GM12878 (cell line): ENCODE measurements around the gene PARP2. TPM values are rescaled to one million over a fixed set of nuclear protein-coding genes. Genes with fewer than 3 reads are reported as not detected.

Experiments
- BCLAF1 ChIP-seq: fragments of 450-650 bp; IDR thresholded peaks from 2 replicates; pipeline ENCODE4 v1.6.1; 2017; ENCODE audit warnings: antibody characterized with exemption, mild to moderate bottlenecking, moderate library complexity
- CBFB ChIP-seq: IDR thresholded peaks from 2 replicates; pipeline ENCODE4 v1.6.1; 2016; ENCODE audit warnings: antibody characterized with exemption, low read depth
- CEBPB ChIP-seq, 2 experiments: fragments of 150-350 bp in 1 of 2; IDR thresholded peaks; 2 replicates each; pipeline ENCODE4 v1.6.1; 2012 to 2014; ENCODE audit warnings: low read depth in 2 of 2, low read length in 2 of 2, borderline replicate concordance in 1 of 2, inconsistent platforms in 1 of 2
- CREB1 ChIP-seq: IDR thresholded peaks from 2 replicates; pipeline ENCODE4 v1.6.1; 2012; ENCODE audit warnings: low read depth, mild to moderate bottlenecking, inconsistent platforms
- E2F8 ChIP-seq: fragments of 450-650 bp; IDR thresholded peaks from 2 replicates; pipeline ENCODE4 v1.6.1; 2018; ENCODE audit warnings: mild to moderate bottlenecking, low read depth, moderate library complexity; ENCODE audit not compliant: partially characterized antibody
- ESRRA ChIP-seq: IDR thresholded peaks from 2 replicates; pipeline ENCODE4 v1.6.1; 2012; ENCODE audit warnings: mild to moderate bottlenecking, low read length, improper control_type of control experiment
- EZH2 ChIP-seq: IDR thresholded peaks from 2 replicates; pipeline ENCODE4 v1.6.1; 2012; ENCODE audit warnings: low read depth, mild to moderate bottlenecking, control low read depth, inconsistent platforms, low read length, borderline replicate concordance; ENCODE audit not compliant: control insufficient read depth
- FOXK2 ChIP-seq: fragments of 450-650 bp; IDR thresholded peaks from 2 replicates; pipeline ENCODE4 v1.6.1; 2017; ENCODE audit warnings: mild to moderate bottlenecking, moderate library complexity
- FOXM1 ChIP-seq: IDR thresholded peaks from 2 replicates; pipeline ENCODE4 v1.6.1; 2012; ENCODE audit warnings: low read depth, mild to moderate bottlenecking, inconsistent platforms, low read length, moderate library complexity
- HCFC1 ChIP-seq: fragments of 150-350 bp; IDR thresholded peaks from 2 replicates; pipeline ENCODE4 v1.6.1; 2014; ENCODE audit warnings: low read length
- MEF2B ChIP-seq: fragments of 450-650 bp; IDR thresholded peaks from 2 replicates; pipeline ENCODE4 v1.6.1; 2018; ENCODE audit warnings: mild to moderate bottlenecking, moderate library complexity; ENCODE audit not compliant: partially characterized antibody, poor library complexity, severe bottlenecking
- NFYB ChIP-seq: IDR thresholded peaks from 2 replicates; pipeline ENCODE4 v1.6.1; 2011; ENCODE audit warnings: low read depth, mild to moderate bottlenecking, low read length, improper control_type of control experiment, moderate library complexity; ENCODE audit not compliant: insufficient read depth
- POU2F2 ChIP-seq: IDR thresholded peaks from 3 replicates; pipeline ENCODE4 v1.6.1; 2011; ENCODE audit warnings: low read depth, mild to moderate bottlenecking, low read length, borderline replicate concordance
- SIX5 ChIP-seq: IDR thresholded peaks from 2 replicates; pipeline ENCODE4 v1.6.1; 2011; ENCODE audit warnings: mild to moderate bottlenecking, low read depth, low read length, moderate library complexity; ENCODE audit not compliant: severe bottlenecking
- SMAD1 ChIP-seq: fragments of 450-650 bp; IDR thresholded peaks from 2 replicates; pipeline ENCODE4 v1.6.1; 2018; ENCODE audit warnings: mild to moderate bottlenecking, low read depth; ENCODE audit not compliant: partially characterized antibody
- USF1 ChIP-seq: IDR thresholded peaks from 2 replicates; pipeline ENCODE4 v1.6.1; 2011; ENCODE audit warnings: borderline replicate concordance, low read depth, mild to moderate bottlenecking, moderate library complexity, mixed read lengths, low read length; ENCODE audit not compliant: insufficient read depth; ENCODE audit errors: extremely low read length
- ZBTB40 ChIP-seq: fragments of 450-650 bp; IDR thresholded peaks from 2 replicates; pipeline ENCODE4 v1.6.1; 2016; ENCODE audit warnings: mild to moderate bottlenecking, moderate library complexity, borderline replicate concordance
- ZZZ3 ChIP-seq: IDR thresholded peaks from 2 replicates; pipeline ENCODE4 v1.6.1; 2011; ENCODE audit warnings: low read depth; ENCODE audit not compliant: control insufficient read depth, insufficient read length
- polyA plus RNA-seq, 11 experiments: library from polyadenylated mRNA; depleted of rRNA in 4 of 11; unstranded in 6 of 11; stranded (reverse) in 5 of 11; fragments of >200 nt; fragmentation: Nextera tagmentation in 4 of 11; fragmentation: Illumina TruSeq in 1 of 11; extraction: Ambion mirVana in 4 of 11; extraction: Trizol in 1 of 11; gene quantifications; 1 replicate in 1 of 11; 2 replicates in 10 of 11; pipeline versions ENCODE4 v1.2.1 to v1.2.3, GENCODE V29; 2011 to 2016; ENCODE audit warnings: inconsistent platforms in 2 of 11, missing spikeins in 2 of 11, low read depth in 1 of 11
- total RNA-seq, 4 experiments: library from RNA; depleted of rRNA in 3 of 4; stranded (reverse); fragments of >200 nt in 3 of 4; fragmentation: Illumina TruSeq in 1 of 4; extraction: Trizol in 1 of 4; gene quantifications; 2 replicates each; pipeline versions ENCODE4 v1.2.1 to v1.2.3, GENCODE V29; 2013 to 2021

The PARP2 gene
- total and polyA plus RNA-seq, 10 of the 15 experiments (the other 5 are each of a cell fraction or from before 2014, with no cell fraction given), result 26.7 to 75.4 (median 42.3) TPM

- TF ChIP-seq SIX5, result peak; percentile 8
- TF ChIP-seq ZZZ3, result no peak
- 0 out of 2 replicates have a peak, but pooled peaks have one; percentile 30 for TF ChIP-seq ESRRA
- no peak for TF ChIP-seq BCLAF1
- TF ChIP-seq CEBPB (IDR thresholded peaks at IDR 0.05; ENCODE audit: borderline replicate concordance in 1 of 2, low read depth in 2 of 2, low read length in 2 of 2), result no peak
- TF ChIP-seq SMAD1, result peak; percentile 85
- TF ChIP-seq EZH2, result no peak
- TF ChIP-seq FOXM1, result peak; percentile 76
- TF ChIP-seq HCFC1, result peak; percentile 55
- peak; percentile 59; the same call in 1 of the 2 replicates for TF ChIP-seq ZBTB40
- no peak for TF ChIP-seq USF1
- TF ChIP-seq POU2F2, result peak; percentile 100
- no peak for TF ChIP-seq NFYB
- TF ChIP-seq CREB1, result peak; percentile 95
- TF ChIP-seq FOXK2, result no peak
- TF ChIP-seq CBFB, result peak; percentile 93
- TF ChIP-seq E2F8, result no peak
- peak; percentile 98 for TF ChIP-seq MEF2B
Measured at GRCh38 chr14:20343092-20343861, at the start of gene PARP2 (continued).
